HG03280 (cell line): Measurements from ENCODE around the gene PRKAG2.
"Not testable (repeated sequence)": the region's sequence is repeated elsewhere in the genome, so short reads cannot be mapped to it uniquely, and the experiment has no call there.

Experiments used
- ATAC-seq: cut with Tn5 transposase; IDR thresholded peaks from one replicate; pipeline ENCODE4 v1.9.1; 2021; ENCODE audit warnings: mild to moderate bottlenecking, moderate library complexity; ENCODE audit not compliant: unreplicated experiment

Gene PRKAG2

GRCh38 chr7:151755131-151755801, 121.6 kb downstream of the PRKAG2 start:
- ATAC-seq: no peak

DNA sequence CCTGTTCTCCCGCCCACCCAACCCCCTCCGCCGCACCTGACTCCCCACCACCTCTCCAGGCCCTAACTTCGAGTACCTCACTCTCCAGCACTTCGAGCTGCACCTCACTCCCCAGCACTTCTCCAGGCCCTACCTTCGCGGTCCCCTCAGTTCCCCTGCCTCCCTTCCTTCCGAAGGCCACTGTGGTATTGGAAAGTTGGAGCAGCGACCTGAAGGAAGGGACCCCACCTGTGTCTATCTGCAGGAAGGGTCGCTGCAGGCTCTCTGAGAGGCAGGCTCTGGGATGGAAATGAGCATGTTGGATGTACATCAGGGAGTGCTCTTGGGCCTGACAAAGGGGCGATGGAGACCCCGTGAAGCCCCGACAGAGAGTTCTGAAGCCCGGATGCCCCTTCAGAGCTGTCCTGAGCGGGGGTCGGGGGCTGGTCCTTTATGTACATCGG, 122.2 kb downstream of the PRKAG2 start:
- no peak for ATAC-seq

- ATAC-seq: no peak
Measured at GRCh38 chr7:151754142-151754590, 122.7 kb downstream of the PRKAG2 start.

DNA sequence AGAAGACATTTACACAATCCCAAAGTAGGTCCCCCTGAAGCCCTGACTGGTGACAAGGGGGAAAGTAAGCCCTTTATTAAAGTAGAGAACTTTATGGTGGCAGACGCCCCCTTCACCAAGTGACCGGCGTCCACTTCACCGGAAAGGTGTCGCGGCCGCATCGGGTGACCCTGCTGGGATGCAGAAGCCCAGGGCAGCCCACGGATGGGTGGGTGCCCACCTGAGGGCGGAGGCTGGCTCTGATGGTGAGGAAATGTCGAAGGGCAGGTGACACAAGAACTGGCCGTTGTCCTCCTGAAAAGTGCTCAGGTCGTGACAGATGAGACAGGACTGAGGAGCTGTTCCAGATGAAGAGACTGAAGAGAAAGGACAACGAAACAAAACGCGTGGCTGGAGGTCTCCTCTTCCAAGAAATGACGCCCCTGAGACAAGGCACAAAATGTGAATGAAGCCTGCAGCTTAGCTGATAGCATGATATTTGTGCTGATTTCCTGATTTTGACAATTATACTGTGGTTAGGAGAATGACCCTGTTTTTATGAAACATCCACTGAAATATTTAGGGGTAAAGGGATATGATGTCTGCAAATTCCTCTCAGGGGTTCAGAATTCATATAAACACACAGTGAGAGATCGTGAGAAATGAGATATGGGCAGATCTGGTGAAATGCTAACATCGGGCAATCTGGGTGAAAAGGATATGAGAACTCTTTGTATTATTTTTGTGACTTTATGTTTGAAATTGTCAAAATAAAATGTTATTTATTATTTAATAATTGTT, 123.9 kb downstream of the PRKAG2 start:
- ATAC-seq: no peak

GRCh38 chr7:151752037-151752436, 124.9 kb downstream of the PRKAG2 start:
- no peak for ATAC-seq

DNA sequence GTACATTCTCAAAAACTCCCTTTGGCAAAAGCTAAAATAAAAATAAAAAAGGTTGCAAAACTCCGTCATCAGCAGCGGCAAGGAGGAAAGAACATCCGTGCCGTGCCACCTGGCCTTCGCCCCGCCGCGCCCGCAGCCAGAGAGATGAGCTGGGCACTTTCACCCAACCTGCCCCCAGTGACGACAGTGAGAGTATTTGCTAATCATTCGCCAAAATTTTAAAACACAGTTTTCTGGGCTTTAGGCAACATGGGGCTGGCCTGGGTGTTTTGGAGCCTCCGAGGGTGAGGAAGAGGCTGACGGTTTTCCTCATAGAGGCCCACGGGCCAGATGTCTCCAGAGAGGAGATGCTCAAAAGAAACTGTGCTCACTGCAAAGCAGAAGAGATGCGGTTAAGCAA, 128.2 kb downstream of the PRKAG2 start:
- ATAC-seq: no peak

GRCh38 chr7:151748021-151748420, 128.9 kb downstream of the PRKAG2 start:
- not testable (repeated sequence) for ATAC-seq

- ATAC-seq: no peak
Measured at GRCh38 chr7:151745706-151746105, 131.2 kb downstream of the PRKAG2 start.

DNA sequence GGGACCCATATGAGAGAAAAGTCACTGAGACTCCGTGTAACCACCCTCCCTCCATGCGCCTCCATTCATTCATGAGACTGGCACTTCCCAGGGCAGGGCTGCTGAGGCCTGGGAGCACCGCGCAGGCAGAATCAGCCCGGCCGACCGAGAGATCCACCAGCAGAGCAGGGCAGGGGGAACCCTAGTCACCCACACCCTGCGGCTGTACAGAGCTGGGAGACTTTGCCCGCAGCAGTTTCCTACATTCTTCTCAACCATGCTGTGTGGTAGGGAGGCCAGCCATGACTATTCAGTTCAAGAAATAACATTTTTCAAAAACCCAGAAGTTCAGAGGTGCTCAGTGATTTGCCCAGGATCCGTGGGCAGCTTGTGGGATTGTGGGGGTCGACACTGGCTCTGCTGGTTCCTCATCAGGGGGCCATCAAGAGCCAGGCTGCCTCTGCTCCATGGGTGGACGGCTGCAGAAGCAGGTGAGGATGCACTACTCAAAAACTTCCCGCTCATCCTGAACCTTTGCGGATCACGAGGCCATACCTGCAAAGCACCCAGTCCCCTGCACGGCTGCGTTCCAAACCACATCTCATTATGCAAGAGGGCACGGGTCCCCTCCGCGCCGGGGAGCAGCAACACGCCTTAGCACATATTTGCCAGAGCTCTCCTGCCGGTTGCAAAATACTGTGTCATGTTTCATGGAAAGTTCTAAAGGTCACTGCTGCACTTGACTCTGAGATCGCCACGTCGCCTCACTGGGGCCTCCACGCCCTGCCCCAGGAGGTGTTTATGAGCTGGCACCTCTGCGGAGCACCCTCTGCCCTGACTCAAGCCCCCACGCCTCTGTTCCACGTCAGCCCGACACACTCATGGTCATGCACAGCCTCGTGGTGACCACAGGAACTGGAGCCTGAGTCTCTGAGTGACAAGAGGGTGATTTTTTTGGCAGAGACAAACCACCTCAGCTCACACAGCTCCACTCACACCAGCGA, 132.0 kb downstream of the PRKAG2 start:
- no peak for ATAC-seq

GRCh38 chr7:151744051-151744580, 132.8 kb downstream of the PRKAG2 start:
- no peak for ATAC-seq

GRCh38 chr7:151743481-151743983, 133.4 kb downstream of the PRKAG2 start:
- ATAC-seq: no peak

- no peak for ATAC-seq
Measured at GRCh38 chr7:151742713-151743480, 134.0 kb downstream of the PRKAG2 start.

GRCh38 chr7:151741585-151741984, 135.3 kb downstream of the PRKAG2 start:
- no peak for ATAC-seq

- no peak for ATAC-seq
Measured at GRCh38 chr7:151740081-151740851, 136.6 kb downstream of the PRKAG2 start.

GRCh38 chr7:151738925-151739324, 138.0 kb downstream of the PRKAG2 start:
- no peak for ATAC-seq

DNA sequence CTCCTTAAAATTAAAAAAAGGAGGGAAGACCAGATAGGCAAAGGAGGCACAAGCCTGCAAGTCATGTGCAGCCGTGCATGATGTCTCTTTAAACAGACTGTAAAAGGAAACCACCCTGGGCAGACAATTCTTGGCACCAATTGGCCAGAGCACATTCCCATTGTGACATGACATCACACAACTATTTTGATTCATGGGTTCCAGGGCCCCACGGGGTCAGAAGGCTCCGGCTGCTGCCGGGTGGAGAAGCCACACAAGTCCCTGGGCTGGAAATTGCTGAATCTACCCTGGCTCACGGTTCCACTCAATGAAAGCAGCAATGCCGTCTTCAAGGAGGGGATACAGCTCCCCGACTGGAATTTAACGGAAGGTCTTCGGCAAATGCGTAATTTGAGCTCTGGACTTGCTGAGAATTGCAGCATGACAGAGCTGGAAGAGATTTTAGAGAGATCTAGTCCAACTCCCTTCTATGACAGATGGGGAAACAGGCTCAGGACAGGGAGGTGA, 140.5 kb downstream of the PRKAG2 start:
- no peak for ATAC-seq

DNA sequence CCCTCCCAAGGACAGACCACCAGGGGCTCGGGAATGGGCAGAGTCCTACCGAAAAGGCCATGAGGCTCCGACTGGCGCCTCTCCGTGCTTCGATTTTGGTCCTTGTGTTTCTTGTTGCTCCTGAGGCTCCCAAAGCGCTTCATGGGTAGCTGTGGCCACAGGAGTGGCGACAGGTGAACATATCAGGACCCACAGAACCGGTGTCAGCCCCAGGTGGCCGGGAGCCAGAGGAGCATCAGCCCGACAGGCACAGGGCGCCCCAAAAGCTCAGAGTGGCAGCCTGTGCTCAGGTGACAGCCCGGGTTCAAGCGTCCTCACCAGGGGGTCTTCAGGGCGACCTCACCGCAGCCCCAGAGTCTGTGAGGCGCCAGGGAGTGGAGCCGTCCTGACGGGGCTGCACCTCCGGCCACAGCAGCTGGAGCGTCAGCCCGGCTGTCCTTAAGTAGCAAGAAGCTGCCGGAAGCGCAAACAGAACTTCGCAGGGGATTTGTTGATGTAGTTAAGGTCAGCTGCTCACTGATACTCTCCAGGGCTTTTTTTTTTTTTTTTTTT, 141.0 kb downstream of the PRKAG2 start:
- no peak for ATAC-seq

- ATAC-seq: no peak
Measured at GRCh38 chr7:151735186-151735850, 141.6 kb downstream of the PRKAG2 start.
